ENCODE data around the gene HHEX. TPM values are rescaled to one million over a fixed set of nuclear protein-coding genes. Genes with fewer than 3 reads are reported as not detected.
"Not testable (repeated sequence)": the region's sequence is repeated elsewhere in the genome, so short reads cannot be mapped to it uniquely, and the experiment has no call there.

The HHEX gene
- total RNA-seq, 1 experiment from 2014 or later: 0.60 TPM

DNA sequence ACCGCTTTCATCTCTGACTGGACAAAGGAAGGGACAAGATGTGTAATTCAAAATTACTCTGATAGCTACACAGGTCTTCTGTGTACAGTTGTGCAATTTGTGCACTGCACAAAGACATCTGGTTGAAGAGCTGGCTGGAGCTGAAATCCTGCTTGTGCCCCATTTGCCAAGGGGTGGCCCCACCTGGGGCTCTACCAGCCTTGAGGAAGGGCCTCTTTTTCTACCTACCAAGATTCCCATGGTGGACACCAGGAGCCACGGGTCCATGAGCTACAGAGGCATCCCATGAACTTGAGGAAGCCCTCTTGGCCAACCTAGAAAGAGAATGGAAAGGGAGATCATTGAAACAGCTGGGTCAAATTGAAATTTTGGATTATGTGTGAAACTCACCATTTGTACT, 43.2 kb downstream of the HHEX start:
- no peak for DNase-seq (ENCODE audit: low read depth)

DNA sequence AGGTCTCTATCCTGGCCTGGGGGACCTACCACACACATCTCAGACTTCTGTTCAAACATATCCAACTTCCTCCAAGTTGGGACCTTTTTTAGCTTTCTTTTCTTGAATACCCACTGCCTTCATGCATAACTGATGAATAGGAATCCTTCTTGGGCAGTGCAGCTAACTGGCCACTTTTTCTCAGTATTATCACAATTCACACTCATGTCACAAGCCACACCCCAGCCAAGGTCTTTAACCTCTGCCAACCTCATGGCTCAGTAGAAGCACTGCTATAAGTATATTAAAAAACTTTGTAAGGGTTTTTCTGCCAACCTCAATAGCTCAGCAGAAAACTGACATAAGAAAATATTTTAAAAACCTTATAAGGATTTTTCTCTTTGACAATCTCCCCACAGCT, 44.5 kb downstream of the HHEX start:
- no peak for DNase-seq (ENCODE audit: low read depth)

DNA sequence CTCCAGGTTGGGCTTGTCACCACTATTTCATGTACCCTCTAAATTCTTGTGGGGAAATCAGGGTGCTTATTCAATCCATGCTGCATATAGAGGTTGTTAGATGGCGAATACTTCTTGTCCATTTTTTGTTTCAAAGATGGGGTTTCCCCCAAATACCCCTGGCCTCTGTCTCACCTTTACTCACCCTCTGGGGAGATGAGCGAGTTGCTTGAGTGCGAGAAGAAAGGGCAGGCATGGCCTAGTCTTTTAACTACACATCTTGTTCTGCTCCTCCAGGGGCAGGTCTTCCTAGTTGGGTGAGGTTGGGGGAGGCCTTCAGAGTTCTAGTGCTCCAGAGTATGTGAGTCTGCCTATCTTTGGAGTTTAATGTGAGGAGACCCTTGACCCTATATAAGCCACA, 46.2 kb downstream of the HHEX start:
- no peak for DNase-seq (ENCODE audit: low read depth)

DNA sequence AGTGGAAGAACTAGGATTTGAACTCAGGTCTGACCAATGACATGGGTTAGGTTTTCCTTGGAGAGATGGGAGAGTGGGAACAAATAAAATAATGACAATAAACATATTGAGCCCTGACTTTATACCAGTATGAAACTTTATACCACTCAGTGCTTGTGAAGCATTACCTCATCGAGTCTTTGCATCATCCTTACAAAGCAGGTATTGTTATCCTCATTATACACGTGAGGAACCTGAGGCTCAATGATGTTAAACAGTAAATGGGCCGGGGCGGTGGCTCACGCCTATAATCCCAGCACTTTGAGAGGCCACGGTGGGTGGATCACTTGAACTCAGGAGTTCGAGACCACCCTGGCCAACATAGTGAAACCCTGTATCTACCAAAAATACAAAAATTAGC, 47.7 kb downstream of the HHEX start:
- DNase-seq (ENCODE audit: low read depth): no peak

DNA sequence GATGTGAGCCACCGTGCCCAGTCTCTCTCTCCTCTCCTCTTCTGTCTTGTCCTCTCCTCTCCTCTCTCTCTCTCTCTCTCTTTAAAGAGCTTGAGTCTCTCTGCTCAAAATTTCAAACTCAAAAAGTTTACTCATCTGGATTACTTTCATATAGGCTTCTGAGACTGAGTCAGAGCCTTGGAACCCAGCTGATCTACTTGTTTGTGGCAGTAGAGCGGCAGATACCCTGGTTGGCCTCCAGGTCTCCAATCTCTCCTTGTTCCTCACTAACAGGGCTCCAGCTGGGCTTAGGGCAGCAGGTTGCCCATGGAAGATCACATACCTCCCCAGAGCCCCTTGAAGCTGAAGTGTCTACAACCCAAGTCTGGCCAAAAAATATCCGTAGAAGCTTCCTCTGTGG, 51.0 kb downstream of the HHEX start:
- no peak for DNase-seq (ENCODE audit: low read depth)

DNA sequence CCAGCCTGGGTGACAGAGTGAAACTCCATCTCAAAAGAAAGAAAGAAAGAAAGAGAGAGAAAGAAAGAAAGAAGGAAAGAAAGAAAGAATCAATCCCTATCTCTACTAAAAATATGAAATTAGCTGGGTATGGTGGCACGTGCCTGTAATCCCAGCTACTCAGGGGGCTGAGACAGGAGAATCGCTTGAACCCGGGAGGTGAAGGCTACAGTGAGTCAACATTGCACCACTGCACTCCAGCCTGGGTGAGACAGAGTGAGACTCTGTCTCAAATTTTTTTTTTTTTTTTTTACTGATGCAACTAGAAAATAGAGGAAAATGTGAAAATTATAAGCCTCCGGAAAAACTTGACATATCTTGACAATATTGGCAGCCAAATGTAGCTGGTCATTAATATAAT, 52.0 kb downstream of the HHEX start:
- DNase-seq (ENCODE audit: low read depth): not testable (repeated sequence)

DNA sequence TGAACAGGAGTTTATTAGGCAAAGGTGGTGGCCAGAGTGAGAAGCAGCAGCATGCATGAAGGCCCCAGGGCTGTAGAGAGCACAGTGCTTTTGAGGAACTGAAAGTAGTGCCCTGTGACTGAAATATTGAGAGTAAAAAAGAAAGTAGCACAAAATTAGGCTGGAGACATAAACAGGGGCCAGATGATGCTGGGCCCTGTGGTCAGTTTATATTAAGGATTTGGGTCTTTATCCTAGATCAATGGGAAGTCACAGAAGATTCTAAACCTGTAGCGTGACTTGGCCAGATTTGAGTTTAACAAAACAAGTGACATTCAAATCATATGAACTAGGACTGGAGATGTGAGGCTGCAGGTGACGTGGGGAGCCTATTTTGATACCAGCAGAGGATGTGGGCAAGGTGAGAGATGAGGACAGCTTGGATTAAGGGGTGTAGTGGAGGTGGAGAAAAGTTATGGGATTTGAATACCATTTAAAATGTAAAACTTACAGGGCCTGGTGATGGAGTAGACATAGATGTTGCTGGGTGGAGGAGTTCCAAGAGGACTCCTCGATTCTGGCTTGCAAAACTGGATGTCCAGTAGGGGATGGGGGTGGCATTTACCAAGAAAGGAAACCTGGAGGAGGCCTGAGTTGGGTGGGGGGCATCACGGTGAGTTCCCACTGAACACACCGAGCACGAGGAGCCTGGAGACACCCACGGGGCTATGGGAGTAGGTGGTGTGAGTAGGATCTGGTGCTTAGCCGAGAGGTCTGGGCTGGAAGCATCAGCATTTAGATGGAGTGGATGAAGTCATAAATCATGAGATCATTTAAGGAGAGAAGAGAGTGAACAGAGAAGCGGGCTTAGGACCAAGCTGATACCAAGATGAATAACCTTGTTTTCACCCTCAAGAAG, 52.8 kb downstream of the HHEX start:
- DNase-seq (ENCODE audit: low read depth): no peak

Other genes with a start within 250 kb of the HHEX start
- gene IDE, start 115.9 kb upstream of the HHEX start, total RNA-seq (2014; rRNA removed; shearing (Covaris generic)): 11.2 and 13.9 TPM in 2 replicates
- 58.1 and 66.2 TPM in 2 replicates for gene KIF11, start 96.8 kb upstream of the HHEX start, total RNA-seq (2014; rRNA removed; shearing (Covaris generic))
- 3.1 and 5.2 TPM in 2 replicates for gene EXOC6, start 158.6 kb downstream of the HHEX start, total RNA-seq (2014; rRNA removed; shearing (Covaris generic))

All from RPMI7951 (cell line).